NCI-H187 (cell line): Measurements from ENCODE around the gene ICA1.

Experiments
- DNase-seq, 2 experiments: peaks; one replicate each; lab custom pipeline; 2025; lab: John Stamatoyannopoulos, UW

Gene ICA1

GRCh38 chr7:8227261-8227660, 34.7 kb downstream of the ICA1 start:
- DNase-seq: no peak

GRCh38 chr7:8226501-8226900, 35.5 kb downstream of the ICA1 start:
- DNase-seq: no peak

DNA sequence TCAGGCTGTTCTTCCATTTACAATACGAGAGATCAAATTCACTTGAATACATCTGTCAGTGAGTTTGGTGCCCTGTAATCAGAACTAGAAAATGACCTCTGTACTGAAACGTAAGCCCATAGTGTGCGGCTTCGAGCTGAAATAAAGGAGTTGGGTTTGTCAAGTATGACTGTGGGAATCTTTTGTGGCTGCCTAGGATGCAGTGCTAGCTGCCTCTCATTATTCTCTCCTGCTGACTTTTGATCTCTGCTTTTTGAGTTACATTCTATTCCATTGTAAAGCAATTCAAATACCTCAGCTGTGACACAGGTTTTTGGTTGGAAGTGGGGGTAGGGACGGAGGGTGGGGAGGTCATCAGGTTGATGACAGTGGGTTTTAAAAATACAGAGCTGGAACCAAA, 40.4 kb downstream of the ICA1 start:
- DNase-seq: no peak

DNA sequence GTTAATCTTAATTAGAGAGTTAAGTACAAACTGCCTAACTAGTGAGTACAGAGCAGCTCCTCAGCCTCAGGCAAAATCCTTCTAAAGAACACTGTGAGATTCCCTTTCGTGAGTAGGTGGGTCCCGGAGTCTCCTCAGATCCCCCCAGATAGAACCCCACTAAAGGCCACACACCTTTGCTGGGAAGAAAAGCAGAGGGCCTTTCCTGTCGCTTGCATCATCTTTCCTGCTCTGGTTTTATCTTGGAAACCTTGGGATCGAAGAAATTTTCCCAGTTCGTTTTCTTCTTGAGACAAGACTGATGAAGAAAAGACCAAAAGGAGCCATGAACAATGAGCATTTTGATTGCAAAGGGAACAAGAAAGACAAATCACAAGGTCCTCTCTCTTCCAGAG, 40.9 kb downstream of the ICA1 start:
- DNase-seq: no peak

- no peak for DNase-seq
These were observed 41.4 kb downstream of the ICA1 start for GRCh38 chr7:8220376-8221100.

GRCh38 chr7:8217200-8218068, 44.5 kb downstream of the ICA1 start:
- DNase-seq: peak; percentile 23 to 36

DNA sequence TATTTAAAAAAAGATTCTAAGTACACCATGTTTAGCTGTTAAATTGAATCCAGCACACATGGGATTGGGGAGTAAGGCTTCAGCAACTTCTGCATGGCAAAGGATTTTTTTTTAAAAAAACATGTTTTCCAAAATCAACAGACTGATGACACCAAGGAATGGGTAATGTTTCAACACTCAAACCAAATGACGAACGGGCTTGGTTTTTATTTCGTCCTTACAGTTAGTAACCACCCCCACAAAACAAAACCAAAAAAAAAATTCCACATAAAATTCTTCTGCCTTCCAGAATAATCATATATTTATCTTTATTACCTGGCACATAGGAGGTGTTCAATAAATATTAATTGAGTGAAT, 45.7 kb downstream of the ICA1 start:
- no peak for DNase-seq

GRCh38 chr7:8215648-8216333, 46.2 kb downstream of the ICA1 start:
- DNase-seq: no peak

DNA sequence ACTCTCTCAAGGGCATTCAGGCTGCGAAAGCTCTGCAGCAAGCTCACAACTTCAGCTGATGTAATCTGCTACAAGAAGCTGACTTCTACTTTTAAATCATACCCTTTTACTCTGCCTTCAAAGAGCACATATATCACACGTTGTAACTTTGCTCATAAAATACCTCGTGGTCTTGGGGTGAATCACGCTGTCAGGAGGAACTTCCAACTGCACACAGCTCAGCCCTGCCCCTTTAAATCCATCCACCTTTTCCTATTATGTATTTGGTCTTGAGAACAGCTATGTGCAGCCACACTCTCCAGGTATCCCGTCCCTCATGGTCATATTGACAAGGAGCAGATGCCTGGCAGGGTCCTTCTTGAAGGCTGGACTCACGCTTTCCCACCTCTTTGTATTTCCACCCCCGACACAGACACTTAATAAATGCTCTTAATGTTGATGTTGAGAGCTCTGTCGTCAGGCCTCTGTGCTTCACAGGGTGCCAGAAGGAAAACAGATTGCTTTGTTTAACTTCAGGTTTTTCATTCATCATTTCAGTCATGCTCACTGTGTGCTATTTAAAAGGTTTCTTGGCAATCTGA, 47.6 kb downstream of the ICA1 start:
- no peak for DNase-seq

- DNase-seq: no peak
These were observed 48.6 kb downstream of the ICA1 start for GRCh38 chr7:8213381-8213780.

DNA sequence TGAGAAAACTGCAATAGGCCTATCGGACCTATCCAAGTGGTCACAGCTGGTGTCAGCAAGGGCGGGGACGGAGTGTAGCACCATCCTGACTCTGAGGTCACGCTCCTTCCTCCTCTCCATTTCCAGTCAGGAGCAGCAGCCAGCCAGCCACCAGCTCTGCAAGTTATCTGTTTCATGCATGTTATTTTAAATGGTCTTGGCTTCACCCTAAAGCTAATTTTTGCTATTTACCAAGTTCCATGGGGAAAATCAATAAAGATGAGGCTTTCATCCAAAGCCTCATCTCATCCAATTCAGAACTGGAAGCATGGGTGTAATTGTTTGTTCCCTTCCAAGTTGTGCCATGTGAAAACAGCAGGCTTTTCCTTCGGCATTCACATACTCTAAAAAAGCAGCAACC, 49.3 kb downstream of the ICA1 start:
- DNase-seq: no peak

DNA sequence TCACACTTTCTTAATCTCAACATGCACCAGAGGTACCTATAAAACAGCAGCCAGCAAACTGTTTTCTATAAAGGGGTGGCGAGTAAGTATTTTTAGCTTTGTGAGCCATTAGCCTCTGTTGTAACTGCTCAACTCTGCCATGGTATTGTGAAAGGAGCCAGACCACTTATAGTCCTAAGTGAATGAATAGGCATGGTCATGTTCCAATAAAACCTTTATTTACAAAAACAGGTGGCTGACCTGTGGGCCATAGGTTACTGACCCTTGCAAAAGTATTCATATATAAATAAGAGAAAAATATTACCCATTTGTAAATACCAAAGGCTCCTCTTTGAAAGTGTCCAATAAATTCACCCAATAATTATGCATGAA, 50.3 kb downstream of the ICA1 start:
- DNase-seq: no peak

DNA sequence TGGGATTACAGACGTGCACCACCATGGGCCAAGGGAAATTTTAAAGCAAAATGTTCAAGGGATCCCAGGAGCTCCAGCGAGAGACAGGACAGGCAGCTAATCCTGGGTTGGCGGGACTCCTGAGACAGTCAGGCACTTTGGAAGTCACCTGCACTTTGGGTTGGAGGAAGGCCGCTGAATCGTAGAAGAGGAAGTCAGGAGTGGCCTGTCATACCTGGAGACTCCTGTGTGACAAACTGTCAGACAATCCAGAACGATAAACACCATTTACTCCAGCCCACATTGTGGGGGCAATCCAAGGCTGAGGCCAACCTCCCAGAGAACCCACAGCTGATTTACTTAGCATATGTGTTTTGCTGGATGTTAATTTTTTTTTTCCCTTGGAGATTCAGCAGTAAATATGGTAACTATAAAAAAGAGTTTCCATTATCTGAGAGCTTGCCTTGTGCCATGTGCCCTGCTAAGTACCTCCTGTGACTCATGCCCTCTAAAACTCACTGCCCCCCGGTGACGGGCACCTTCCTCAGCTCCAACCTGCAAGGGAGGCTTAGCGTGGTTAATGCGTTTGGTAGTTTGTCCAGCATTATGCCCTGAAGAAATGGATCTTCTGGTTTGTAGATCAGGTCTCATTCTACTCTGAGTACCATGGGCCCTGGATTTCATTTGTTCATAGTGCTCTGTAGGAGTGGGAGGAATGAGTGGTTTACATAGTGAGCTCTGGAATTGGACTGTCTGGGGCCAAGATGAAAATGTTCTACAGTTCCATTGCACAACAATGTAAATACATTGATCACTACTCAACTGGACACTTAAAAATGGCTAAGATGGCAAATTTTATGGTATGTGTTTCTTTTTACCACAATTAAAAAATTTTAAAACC, 50.9 kb downstream of the ICA1 start:
- no peak for DNase-seq

GRCh38 chr7:8209353-8209752, 52.6 kb downstream of the ICA1 start:
- DNase-seq: no peak

- no peak for DNase-seq
These were observed 53.2 kb downstream of the ICA1 start for GRCh38 chr7:8208816-8209215.

DNA sequence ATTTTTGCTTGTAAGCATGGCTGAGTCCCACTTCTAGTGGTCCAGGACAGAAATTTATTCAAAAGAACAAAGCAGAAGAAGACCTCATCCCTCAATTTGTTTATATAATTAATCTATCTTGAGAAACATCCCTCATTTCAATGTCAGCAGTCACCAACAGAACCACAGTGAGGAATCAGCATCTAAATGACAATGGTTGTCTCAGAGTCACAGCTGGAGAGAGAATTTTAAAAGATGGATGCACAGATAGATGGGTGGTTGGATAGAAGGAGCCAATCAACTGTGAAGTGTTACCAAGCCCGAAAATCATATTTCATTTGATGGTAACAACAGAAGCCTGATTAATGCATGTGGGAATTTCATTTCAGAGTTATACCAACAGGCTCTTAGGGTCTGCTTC, 55.0 kb downstream of the ICA1 start:
- no peak for DNase-seq

DNA sequence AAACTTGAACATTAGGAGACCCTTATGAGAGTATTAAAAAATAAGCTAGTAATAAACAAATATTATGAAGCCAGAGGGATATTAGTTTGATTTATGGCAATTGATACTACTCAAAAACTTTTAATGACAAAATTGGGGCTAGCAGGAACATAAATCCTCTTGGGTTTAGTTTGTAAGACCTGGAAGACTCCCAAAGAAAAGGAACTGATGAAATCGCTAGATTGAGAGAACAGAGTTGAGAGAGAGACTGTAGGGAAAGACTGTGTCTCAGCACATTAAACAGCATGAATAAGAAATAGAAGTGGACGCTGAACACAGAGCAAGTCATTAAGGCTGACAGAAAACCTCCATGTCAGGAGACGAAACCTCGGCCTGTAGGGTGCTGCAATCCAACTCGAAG, 56.4 kb downstream of the ICA1 start:
- no peak for DNase-seq

DNA sequence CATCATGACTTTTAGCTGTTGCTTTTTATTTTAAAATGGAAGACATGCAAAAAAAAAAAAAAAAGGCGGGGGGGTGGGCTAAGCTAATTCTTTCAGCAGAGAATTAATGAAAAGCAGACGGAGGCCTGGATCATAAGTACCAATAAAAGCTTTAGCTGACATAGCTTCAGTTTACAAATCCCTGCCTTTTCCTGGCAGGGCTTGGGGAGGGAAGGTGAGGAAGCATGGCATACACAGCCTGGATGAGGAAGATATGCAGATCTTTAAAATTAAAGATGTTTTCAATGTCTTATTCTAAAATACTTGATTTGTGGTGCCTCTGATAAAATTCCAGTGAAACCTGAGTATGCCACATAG, 57.0 kb downstream of the ICA1 start:
- DNase-seq: no peak

GRCh38 chr7:8204339-8205030, 57.5 kb downstream of the ICA1 start:
- DNase-seq: no peak

- DNase-seq: no peak
These were observed 60.0 kb downstream of the ICA1 start for GRCh38 chr7:8201846-8202441.

GRCh38 chr7:8200717-8201116, 61.2 kb downstream of the ICA1 start:
- no peak for DNase-seq
